RWPE1 (cell line): ENCODE results near the gene ERBB4.

Experiments used
- CTCF ChIA-PET: fragments of 350-600 bp; sonication (Branson Sonifier 250); formaldehyde crosslinking; extraction: SDS; loops from one replicate; lab custom pipeline; 2021; lab: Yijun Ruan, JAX
- POLR2A ChIA-PET: fragments of 400-600 bp; formaldehyde crosslinking; extraction: SDS; loops from one replicate; lab custom pipeline; 2020; ENCODE audit warnings: antibody characterized with exemption; ENCODE audit not compliant: low non-redundant PET; lab: Yijun Ruan, JAX
- DNase-seq: peaks from one replicate; pipeline ENCODE4 v3.0.0; 2012; ENCODE audit warnings: low spot score
- H3K27ac ChIP-seq: fragments of 450-650 bp; 2 replicates; pipeline ENCODE4 v1.5.1; 2017
- TF ChIP-seq, protein P1 (sequence below): fragments of 450-650 bp; conservative IDR thresholded peaks from 2 replicates; pipeline ENCODE4 v1.5.1; 2017; ENCODE audit warnings: low read depth, mild to moderate bottlenecking

The ERBB4 gene

DNA sequence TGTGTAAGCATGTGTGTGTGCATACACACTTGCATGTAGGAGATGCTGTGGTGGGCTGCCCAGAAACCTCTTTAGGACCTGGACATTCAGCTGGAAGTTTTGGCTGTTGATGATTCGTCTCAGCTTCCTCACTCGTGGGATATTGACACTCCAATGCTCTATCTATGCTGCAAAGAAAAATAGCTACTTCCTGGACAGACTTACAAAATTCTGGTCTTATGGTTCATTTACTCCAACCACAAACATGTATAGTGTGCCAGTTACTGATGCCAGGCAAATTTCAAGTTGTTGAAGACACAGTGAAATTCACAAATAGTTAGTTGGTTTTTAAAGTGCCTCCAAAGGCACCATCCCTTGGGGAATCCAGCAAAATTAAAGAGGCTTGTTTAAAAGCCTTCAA is 1099.6 kb downstream of the ERBB4 start:
- CTCF ChIA-PET, result interaction anchor here (0.7 kb wide), 1 partner anchor 539 kb away, joined by 3 read pairs; no protein-coding TSS in a partner anchor
- DNase-seq, result no peak

DNA sequence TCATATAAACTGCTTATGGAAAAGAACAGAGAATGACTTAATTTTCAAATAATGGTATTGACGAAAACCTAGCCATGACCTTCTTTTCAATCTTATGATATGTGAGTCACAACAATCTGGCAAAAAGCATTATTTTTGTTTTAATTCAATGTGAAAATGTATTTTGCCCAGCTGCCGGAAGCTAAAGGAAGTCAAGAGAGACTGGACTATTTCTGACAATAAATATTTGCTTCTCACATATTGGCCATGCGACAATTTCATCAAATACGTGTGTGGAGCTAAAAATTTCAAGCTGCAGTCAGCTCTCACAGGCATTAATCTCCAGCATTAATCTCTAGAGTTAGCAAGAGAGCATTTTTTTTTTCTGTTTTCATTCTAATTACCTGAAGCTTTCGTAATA is 1101.2 kb downstream of the ERBB4 start:
- TF ChIP-seq, protein P1, sequence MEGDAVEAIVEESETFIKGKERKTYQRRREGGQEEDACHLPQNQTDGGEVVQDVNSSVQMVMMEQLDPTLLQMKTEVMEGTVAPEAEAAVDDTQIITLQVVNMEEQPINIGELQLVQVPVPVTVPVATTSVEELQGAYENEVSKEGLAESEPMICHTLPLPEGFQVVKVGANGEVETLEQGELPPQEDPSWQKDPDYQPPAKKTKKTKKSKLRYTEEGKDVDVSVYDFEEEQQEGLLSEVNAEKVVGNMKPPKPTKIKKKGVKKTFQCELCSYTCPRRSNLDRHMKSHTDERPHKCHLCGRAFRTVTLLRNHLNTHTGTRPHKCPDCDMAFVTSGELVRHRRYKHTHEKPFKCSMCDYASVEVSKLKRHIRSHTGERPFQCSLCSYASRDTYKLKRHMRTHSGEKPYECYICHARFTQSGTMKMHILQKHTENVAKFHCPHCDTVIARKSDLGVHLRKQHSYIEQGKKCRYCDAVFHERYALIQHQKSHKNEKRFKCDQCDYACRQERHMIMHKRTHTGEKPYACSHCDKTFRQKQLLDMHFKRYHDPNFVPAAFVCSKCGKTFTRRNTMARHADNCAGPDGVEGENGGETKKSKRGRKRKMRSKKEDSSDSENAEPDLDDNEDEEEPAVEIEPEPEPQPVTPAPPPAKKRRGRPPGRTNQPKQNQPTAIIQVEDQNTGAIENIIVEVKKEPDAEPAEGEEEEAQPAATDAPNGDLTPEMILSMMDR, result no peak
- no peak overlapping the region for H3K27ac ChIP-seq
- no peak for DNase-seq
- CTCF ChIA-PET, result interaction anchor here (0.9 kb wide), 2 partner anchors 18 kb away, joined by 3 read pairs; no protein-coding TSS in a partner anchor
- POLR2A ChIA-PET, result no interaction called here

More for the DNA sequence above, 1099.6 kb downstream of the ERBB4 start:
- POLR2A ChIA-PET, result no interaction called here
- no peak overlapping the region for H3K27ac ChIP-seq
- TF ChIP-seq, protein P1, result no peak

- no peak for DNase-seq
- POLR2A ChIA-PET, result no interaction called here
- TF ChIP-seq, protein P1, result no peak
- CTCF ChIA-PET, result interaction anchor here (0.9 kb wide), 1 partner anchor 19 kb away, joined by 3 read pairs; no protein-coding TSS in a partner anchor
- H3K27ac ChIP-seq, result no peak overlapping the region
Observed at GRCh38 chr2:211436182-211436581, 1102.4 kb downstream of the ERBB4 start.

- POLR2A ChIA-PET, result no interaction called here
- no peak for DNase-seq
- TF ChIP-seq, protein P1, result no peak
- H3K27ac ChIP-seq, result no peak overlapping the region
- CTCF ChIA-PET, result no interaction called here
Observed at GRCh38 chr2:211435331-211435730, 1103.3 kb downstream of the ERBB4 start.

- POLR2A ChIA-PET, result no interaction called here
- H3K27ac ChIP-seq, result no peak overlapping the region
- no peak for DNase-seq
- TF ChIP-seq, protein P1, result no peak
- CTCF ChIA-PET, result no interaction called here
Observed at GRCh38 chr2:211434773-211435172, 1103.8 kb downstream of the ERBB4 start.

- CTCF ChIA-PET, result interaction anchor here (1.0 kb wide), 1 partner anchor 26 kb away, joined by 3 read pairs; no protein-coding TSS in a partner anchor
Observed at GRCh38 chr2:211429256-211429920, 1109.2 kb downstream of the ERBB4 start.

More at GRCh38 chr2:211429256-211429920, 1109.2 kb downstream of the ERBB4 start:
- TF ChIP-seq, protein P1, result no peak
- no peak overlapping the region for H3K27ac ChIP-seq
- DNase-seq, result no peak
- POLR2A ChIA-PET, result no interaction called here
